Measurements from ENCODE around the gene MAP3K9.

DNA sequence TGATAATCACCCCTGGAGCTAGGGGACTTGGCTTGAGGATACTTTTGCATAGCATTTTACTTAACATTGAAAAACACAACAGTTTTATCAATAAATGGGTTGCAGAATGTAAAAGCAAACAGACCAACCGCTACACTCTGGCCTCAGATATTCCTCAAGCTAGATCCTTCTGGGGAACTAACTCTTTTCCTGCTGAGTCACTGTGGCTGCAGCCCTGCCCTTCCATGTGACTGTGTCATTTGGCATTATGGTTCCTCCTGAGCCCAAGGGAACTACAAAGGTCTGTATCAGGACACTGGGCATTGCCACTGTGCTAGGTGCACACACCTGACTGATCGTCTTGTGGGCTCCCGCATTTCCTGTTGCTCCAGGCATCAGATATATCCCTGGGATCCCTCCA, 111.0 kb downstream of the MAP3K9 start:
- no peak for TF ChIP-seq POLR2AphosphoS5 (IDR thresholded peaks at IDR 0.05)
- TF ChIP-seq, protein P1, sequence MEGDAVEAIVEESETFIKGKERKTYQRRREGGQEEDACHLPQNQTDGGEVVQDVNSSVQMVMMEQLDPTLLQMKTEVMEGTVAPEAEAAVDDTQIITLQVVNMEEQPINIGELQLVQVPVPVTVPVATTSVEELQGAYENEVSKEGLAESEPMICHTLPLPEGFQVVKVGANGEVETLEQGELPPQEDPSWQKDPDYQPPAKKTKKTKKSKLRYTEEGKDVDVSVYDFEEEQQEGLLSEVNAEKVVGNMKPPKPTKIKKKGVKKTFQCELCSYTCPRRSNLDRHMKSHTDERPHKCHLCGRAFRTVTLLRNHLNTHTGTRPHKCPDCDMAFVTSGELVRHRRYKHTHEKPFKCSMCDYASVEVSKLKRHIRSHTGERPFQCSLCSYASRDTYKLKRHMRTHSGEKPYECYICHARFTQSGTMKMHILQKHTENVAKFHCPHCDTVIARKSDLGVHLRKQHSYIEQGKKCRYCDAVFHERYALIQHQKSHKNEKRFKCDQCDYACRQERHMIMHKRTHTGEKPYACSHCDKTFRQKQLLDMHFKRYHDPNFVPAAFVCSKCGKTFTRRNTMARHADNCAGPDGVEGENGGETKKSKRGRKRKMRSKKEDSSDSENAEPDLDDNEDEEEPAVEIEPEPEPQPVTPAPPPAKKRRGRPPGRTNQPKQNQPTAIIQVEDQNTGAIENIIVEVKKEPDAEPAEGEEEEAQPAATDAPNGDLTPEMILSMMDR (IDR thresholded peaks at IDR 0.05), result no peak

All from suprapubic skin (tissue), 3 donors.